Activated naive CD4-positive, alpha-beta T cell treated with anti-CD3 and anti-CD28 coated beads, Interleukin-2, amount 50 U/mL, for 24 hours (primary cell): ENCODE measurements around the gene SLC25A19.
A peak's percentile ranks its signal among the peaks of the same experiment; 100 is the strongest.
"Not testable (repeated sequence)": the region's sequence is repeated elsewhere in the genome, so short reads cannot be mapped to it uniquely, and the experiment has no call there.

ENCODE experiments used
- H3K27ac Mint-ChIP-seq: one replicate; pipeline ENCODE4 v1.8.0; 2021; ENCODE audit warnings: mild to moderate bottlenecking, mixed read lengths
- H3K27me3 Mint-ChIP-seq: one replicate; pipeline ENCODE4 v1.8.0; 2021; ENCODE audit warnings: mixed read lengths
- H3K36me3 Mint-ChIP-seq: one replicate; pipeline ENCODE4 v1.8.0; 2021; ENCODE audit warnings: mixed read lengths
- H3K4me1 Mint-ChIP-seq: one replicate; pipeline ENCODE4 v1.8.0; 2021; ENCODE audit warnings: mixed read lengths
- H3K4me3 Mint-ChIP-seq: one replicate; pipeline ENCODE4 v1.8.0; 2021; ENCODE audit warnings: mild to moderate bottlenecking, mixed read lengths
- H3K9me3 Mint-ChIP-seq: one replicate; pipeline ENCODE4 v1.8.0; 2021; ENCODE audit warnings: mixed read lengths

Gene SLC25A19

DNA sequence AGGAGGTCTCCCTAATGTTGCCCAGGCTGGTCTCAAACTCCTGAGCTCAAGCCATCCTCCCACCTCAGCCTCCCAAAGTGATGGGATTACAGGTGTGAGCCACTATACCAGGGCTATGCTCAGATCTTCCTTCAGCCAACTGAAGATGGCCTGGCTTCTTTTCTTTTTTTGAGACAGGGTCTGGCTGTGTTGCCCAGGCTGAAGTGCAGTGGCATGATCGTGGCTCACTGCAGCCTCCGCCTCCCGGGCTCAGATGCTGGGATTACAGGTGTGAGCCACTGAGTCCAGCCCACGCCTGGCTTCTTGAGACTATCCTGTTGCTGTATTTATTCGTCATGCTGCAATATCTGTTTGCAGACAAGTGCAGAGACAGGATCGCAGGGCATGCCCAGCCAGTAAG is 4.1 kb downstream of the SLC25A19 start:
- Mint-ChIP-seq H3K27me3 (no peaks in the 10 kb centered on the region), H3K9me3 (no peaks in the 10 kb centered on the region), H3K4me3 (no peak overlapping the region), H3K4me1 (peaks cover 11% of the 10 kb centered on the region), H3K36me3 (peaks cover 11% of the 10 kb centered on the region), H3K27ac (no peak overlapping the region)

DNA sequence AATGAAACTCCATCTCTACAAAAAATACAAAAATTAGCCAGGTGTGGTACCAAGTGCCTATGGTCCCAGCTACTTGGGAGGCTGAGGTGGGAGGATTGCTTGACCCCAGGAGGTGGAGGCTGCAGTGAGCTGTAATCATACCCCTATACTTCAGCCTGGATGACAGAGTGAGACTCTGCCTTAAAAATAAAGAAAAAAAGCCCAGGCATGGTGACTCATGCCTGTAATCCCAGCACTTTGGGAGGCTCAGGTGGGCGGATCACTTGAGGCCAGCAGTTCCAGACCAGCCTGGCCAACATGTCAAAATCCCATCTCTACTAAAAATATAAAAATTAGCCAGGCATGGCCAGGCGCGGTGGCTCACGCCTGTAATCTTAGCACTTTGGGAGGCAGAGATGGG is 9.0 kb downstream of the SLC25A19 start:
- H3K36me3 Mint-ChIP-seq, H3K4me1 Mint-ChIP-seq, H3K9me3 Mint-ChIP-seq, H3K27ac Mint-ChIP-seq, H3K27me3 Mint-ChIP-seq, H3K4me3 Mint-ChIP-seq: not testable (repeated sequence)

DNA sequence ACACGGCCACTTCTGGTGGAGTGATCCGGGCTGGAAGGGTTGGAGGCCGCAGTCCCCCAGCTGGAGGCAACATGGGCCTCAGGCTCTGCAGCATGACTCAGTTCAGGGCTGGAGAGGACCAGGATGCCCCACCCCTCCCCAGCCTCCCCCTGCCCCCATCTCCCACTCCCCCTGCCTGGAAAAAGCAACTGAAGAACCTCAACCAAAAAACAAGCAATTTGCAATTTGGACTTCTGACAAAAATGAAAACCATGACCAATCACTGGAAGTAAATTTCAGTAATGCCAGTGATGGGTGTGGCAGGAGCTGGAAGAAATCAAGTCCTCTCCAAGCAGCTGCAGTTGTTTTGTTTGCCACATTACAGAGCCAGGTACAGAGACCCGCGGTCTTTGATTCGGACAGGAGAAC is 11.6 kb downstream of the SLC25A19 start:
- peaks cover 14% of the 10 kb centered on the region for H3K4me1 Mint-ChIP-seq
- H3K36me3 Mint-ChIP-seq: peaks cover 9% of the 10 kb centered on the region
- no peak overlapping the region for H3K4me3 Mint-ChIP-seq

DNA sequence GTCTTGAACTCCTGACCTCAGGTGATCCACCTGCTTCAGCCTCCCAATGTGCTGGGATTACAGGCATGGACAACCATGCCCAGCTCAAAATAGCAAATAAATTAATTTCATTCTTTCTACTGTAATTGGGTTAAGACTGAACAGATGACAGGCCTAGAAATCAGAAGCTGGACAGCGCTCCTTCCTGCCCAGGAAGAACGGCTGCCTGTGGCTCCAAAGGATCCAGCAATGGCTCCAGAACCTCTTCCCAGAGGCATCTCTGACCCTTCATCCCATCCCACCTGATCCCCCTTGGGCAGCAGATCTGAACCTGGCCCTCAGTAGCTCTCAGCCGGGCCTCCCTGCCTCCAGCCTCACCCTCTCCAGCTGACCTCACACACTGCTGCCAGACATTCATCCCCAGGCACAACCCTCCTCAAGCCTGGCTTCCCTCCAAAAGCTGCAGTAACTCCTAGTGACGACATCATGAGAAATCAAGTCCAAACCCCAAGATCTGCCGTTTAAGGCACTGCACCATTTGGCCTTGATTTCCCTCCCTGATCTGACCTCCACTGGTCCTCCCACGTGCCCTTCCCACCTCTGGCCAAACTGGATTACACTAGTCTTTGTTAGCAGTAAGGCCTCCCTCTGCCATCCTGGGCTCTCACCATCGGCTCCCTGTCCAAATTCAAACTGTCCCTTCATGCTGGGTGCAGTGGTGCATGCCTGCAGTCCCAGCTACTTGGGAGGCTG is 15.1 kb downstream of the SLC25A19 start:
- H3K4me1 Mint-ChIP-seq: peaks cover 32% of the 10 kb centered on the region
- H3K27ac Mint-ChIP-seq: no peak overlapping the region
- peak overlapping the region; percentile 11 for H3K4me3 Mint-ChIP-seq
- H3K27me3 Mint-ChIP-seq: no peaks in the 10 kb centered on the region
- H3K36me3 Mint-ChIP-seq: peaks cover 7% of the 10 kb centered on the region
- H3K9me3 Mint-ChIP-seq: no peaks in the 10 kb centered on the region

More for the DNA sequence above, 11.6 kb downstream of the SLC25A19 start:
- Mint-ChIP-seq H3K27me3 (no peaks in the 10 kb centered on the region), H3K9me3 (no peaks in the 10 kb centered on the region), H3K27ac (no peak overlapping the region)

DNA sequence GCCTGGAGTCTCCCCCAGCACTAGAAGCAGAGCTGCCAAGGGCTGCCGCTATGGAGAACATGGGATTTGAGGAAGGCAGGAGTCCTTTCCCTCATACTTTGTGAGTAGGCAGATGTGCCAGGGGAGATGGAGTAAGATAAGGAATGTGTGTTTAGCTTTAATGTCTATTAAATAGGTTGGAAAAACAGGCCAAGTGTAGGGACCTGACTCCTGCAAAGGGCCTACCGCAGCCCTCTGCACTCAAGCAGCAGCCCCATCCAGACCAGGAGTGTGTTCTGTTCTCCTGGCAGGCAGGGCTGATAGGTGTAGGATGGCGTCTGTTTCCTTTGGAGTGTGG is 16.4 kb downstream of the SLC25A19 start:
- peak overlapping the region; percentile 90 for H3K4me3 Mint-ChIP-seq
- H3K9me3 Mint-ChIP-seq: no peaks in the 10 kb centered on the region
- H3K27me3 Mint-ChIP-seq: no peaks in the 10 kb centered on the region
- peak overlapping the region; percentile 70 for H3K27ac Mint-ChIP-seq
- H3K36me3 Mint-ChIP-seq: peaks cover 7% of the 10 kb centered on the region
- H3K4me1 Mint-ChIP-seq: peaks cover 40% of the 10 kb centered on the region

DNA sequence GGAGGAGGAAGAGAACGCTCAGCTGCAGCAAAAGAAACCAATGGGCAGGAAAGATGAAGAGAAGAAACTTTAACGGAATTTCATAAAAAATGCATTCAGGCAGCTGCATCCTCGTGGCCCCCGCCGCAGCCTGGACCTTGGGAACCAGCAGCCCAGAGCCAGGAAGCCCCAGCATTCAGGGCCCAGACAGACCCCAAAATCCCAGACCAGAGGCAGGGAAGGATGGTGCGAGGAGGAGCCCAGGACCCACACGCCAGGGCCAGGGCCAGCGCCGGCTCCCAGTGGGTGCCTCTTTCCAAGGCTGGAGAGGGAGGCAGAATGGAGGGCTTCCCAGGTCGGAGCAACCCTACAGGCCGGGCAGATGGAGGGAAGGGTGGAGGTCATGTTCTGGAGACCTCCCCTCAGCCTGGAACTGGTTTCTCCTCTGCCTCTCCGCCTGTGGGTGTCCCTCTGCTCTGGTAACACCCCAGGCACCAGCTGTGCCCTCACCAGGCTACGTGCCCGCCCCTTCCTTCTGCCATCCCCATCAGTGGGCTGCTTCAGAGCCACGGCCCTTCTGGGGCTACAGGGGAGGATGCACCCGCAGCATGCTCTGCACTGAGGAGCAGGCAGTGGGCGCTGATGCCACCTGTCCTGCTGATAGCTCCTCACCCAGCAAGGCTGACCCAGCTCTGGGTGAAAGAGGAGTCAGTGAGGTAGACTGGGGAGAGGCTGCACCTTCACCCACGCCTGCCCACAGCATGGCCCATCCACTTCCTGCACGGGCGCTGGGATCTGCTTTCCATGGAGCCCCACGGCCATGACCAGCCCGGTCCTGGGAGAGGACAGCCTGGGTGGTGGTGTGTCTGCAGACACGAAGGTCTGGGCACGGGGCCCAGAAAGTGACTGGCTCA is 17.0 kb downstream of the SLC25A19 start:
- Mint-ChIP-seq H3K4me1 (peaks cover 41% of the 10 kb centered on the region), H3K27me3 (no peaks in the 10 kb centered on the region), H3K36me3 (peaks cover 7% of the 10 kb centered on the region), H3K27ac (peak overlapping the region; percentile 94), H3K9me3 (no peaks in the 10 kb centered on the region), H3K4me3 (peak overlapping the region; percentile 90)

DNA sequence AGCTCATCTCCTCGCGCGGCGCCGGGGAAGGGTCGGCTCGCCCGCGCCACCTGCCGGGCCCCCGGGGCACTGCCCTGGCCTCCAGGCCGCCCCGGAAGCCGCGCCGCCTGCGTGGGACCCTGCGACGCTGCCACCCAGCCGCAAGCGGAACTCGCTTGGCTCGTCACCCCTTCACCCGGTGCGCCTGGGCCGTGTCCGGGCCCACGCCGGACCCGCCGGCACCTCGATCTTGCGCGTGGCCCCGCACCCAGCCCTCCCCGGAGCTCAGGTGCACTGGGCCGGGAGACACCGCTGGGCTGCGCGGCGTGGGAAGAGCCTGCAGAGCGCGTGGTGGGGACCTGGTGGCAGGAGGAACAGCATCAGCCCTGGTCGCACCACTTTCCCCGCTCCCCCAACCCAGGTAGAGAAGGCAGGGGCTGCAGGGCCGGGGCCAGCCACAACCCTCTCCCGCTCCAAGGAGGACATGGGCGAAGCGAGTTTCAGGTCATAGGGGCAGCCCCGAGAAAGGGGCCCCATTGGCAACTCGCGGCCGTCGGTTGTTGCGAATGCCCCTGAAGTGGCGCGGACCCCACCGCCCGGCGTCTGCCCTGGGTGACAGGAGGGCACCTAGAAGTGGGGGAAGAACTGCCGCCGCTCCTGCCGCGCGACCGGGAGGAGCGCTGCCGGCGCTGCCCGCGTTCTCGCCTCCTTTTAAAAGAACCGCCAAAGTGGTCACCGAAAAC is 17.8 kb downstream of the SLC25A19 start:
- Mint-ChIP-seq H3K4me3 (peak overlapping the region; percentile 90), H3K36me3 (peaks cover 9% of the 10 kb centered on the region), H3K27ac (peak overlapping the region; percentile 94), H3K4me1 (peaks cover 41% of the 10 kb centered on the region), H3K27me3 (no peaks in the 10 kb centered on the region), H3K9me3 (no peaks in the 10 kb centered on the region)

DNA sequence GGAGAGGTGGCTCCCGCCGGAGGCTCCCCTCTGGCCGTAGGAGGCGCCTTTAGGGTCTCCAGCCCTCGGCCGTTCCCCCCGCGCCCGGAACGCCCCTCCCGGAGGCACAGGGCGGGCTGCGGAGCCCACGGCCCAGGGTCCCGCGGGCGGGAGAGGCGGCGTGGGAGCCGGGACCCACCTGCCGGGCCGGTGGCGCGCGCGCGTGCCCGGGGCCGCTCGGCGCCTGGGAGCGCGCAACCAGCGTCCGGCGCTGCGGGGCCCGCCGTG is 18.3 kb downstream of the SLC25A19 start, which contains the start of gene MIF4GD:
Gene MIF4GD (minus strand): TSS at position 266 of the 267 bp plus-strand sequence. CDS start 1,036 bp downstream, outside the sequence.
- H3K27me3 Mint-ChIP-seq: no peaks in the 10 kb centered on the region
- peak within 1 kb of the TSS; percentile 94 for H3K27ac Mint-ChIP-seq
- no peaks in the 10 kb centered on the region for H3K9me3 Mint-ChIP-seq
- H3K4me1 Mint-ChIP-seq: peaks cover 41% of the 10 kb centered on the region
- peak within 1 kb of the TSS; percentile 90 for H3K4me3 Mint-ChIP-seq
- H3K36me3 Mint-ChIP-seq: peaks cover 9% of the 10 kb centered on the region

DNA sequence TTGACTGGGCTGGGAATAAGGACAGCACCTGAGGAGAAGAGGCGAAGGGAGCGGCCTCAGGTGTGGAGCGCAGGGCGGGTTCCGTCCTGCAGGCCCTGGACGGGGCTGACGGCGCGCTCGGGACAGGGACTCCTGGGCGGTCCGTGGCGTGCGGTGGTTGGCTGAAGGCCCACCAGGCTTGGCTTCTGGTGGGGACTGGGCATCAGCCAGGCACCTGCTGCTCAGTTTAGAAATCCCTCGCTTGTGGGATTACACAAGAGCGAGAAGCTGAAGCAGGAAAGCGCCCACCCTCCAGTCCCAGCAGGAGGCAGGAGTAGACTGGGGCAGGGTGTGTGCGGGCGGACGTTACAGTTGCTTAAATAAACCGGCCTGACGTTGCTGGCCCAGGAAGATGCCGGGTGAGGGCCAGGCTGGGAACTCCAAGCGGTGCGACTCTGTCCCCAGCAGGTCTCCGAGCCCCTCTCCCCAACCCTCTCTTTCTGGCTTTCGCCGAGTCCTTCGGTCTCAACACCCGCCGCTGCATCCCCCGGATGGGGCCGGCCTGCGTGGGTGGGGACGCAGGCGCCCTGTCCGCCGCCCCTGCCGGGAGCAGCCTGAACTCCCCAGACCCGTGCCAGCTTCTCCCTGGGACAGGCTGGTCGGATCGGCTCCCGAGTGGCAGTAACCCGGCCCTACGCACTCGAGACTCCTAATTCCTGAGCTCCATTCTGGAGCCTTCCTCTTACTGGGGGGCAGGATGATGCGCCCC is 18.8 kb downstream of the SLC25A19 start:
- H3K27me3 Mint-ChIP-seq: no peaks in the 10 kb centered on the region
- peak overlapping the region; percentile 92 for H3K27ac Mint-ChIP-seq
- no peaks in the 10 kb centered on the region for H3K9me3 Mint-ChIP-seq
- peaks cover 9% of the 10 kb centered on the region for H3K36me3 Mint-ChIP-seq
- H3K4me1 Mint-ChIP-seq: peaks cover 41% of the 10 kb centered on the region
- H3K4me3 Mint-ChIP-seq: peak overlapping the region; percentile 84

DNA sequence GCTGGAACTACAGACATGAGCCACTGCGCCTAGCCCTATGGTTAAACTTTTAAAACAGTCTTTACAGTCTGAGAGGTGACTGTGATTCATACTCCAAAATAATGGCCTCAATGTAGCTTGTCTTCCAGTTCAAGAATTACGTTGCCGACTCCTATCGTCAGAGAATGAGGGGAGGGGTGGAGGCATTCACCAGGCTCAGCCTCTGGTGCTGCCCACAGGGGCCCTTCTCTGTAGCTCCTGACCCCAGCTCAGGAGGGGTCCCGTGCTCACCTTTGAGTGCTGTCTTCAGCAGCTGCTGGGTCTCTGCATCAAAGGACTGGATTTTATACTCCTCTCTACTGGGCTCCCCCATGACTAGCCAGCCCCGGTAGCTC is 19.4 kb downstream of the SLC25A19 start:
- Mint-ChIP-seq H3K4me1 (peaks cover 41% of the 10 kb centered on the region), H3K27me3 (no peaks in the 10 kb centered on the region), H3K27ac (peak overlapping the region; percentile 92), H3K36me3 (peaks cover 9% of the 10 kb centered on the region), H3K4me3 (peak overlapping the region; percentile 84), H3K9me3 (no peaks in the 10 kb centered on the region)

DNA sequence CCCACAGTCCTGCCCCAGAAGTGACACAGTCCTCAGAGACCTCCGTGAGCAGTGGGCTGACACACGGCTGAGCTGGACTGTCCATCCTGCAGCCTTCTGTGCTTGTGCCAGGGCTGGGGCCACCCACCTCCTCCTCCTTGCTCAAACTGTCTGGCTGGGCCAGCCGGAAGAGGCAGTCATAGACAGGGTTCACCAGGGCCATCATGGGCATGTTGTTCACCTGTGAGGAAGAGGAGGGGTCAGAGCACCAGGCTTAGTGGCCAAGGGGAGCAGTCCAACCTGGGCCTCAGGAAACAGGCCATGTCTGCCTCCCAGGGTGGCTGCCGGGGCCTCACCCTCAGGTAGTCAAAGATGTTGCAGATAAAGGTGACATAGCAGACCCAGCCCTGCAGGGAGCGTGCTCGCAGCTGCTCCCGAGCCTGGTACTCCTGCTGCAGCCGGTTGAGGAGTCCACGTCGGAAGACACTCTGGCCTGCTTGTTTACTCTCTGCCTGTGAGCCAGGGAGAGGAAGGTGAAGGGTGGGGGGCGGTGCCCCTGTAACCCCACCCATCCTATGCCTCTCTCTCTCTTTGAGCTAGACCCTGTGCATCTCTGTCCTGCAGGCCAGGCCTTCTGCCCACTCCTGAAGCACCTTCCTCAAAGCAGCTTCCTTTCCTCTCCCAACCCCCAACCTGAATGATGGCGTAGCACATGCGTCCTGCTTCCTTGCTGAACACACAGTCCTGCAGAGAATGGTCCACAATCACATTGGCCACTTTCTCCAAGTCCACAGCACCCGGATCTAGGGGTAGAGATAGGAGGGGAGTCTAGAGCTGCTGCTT is 21.6 kb downstream of the SLC25A19 start:
- H3K9me3 Mint-ChIP-seq: no peaks in the 10 kb centered on the region
- peak overlapping the region; percentile 63 for H3K27ac Mint-ChIP-seq
- H3K4me3 Mint-ChIP-seq: no peak overlapping the region
- peaks cover 27% of the 10 kb centered on the region for H3K4me1 Mint-ChIP-seq
- H3K27me3 Mint-ChIP-seq: no peaks in the 10 kb centered on the region
- H3K36me3 Mint-ChIP-seq: peaks cover 4% of the 10 kb centered on the region

DNA sequence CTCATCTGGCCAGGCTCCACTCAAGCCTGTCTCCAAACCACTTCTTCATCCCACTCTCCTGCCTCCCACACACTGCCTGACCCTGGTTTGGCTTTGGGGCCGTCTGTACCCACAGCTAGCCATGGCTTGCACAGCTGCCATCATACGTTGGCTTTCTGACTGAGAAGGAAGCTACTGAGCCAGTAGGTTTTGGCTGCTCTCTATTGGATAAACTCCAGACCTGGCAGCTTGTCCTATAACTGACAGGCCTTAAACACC is 22.2 kb downstream of the SLC25A19 start:
- H3K4me3 Mint-ChIP-seq: no peak overlapping the region
- peaks cover 27% of the 10 kb centered on the region for H3K4me1 Mint-ChIP-seq
- no peaks in the 10 kb centered on the region for H3K27me3 Mint-ChIP-seq
- peaks cover 8% of the 10 kb centered on the region for H3K36me3 Mint-ChIP-seq
- H3K27ac Mint-ChIP-seq: peak overlapping the region; percentile 79
- H3K9me3 Mint-ChIP-seq: no peaks in the 10 kb centered on the region

DNA sequence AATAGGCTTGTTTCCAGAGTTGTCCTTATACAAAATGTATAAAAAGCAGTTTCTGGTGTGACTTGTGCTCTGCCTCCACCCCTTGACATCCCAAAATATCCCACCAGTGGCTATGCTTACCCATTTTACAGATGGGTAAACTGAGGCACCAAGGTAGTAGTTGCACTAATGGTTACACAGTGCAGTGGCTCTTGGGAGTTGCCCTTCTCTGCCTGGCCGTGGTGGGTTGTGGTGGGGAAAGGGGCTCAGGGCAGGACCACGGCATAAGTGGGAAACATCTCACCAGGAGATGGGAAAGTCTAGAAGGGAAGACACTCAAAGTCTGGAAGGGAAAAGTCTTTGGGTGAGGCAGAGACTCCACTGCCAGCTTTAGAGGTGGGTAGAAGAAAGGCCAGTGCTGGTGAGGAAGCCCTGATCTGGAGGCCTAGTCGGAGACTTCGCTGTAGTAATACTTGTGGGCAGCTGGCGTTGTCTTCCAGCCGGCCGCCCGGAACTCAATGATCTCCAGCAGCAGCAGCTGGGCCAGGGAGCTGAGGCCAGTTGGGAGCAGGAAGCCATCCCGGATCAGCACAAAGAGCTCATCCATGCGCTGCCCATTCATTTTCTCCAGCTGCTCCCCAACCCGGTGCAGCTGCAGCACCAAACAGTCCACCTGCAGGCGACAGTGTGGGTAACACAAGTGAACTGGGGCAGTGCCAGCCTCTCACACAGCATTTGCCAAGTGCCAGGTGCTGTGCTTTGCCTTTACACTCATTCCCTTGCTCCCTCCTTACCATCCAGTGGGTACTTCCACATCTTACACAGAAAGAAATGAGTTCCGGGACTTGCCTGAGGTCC is 22.7 kb downstream of the SLC25A19 start:
- H3K36me3 Mint-ChIP-seq: peaks cover 6% of the 10 kb centered on the region
- peak overlapping the region; percentile 79 for H3K27ac Mint-ChIP-seq
- no peak overlapping the region for H3K4me3 Mint-ChIP-seq
- no peaks in the 10 kb centered on the region for H3K27me3 Mint-ChIP-seq
- H3K4me1 Mint-ChIP-seq: peaks cover 22% of the 10 kb centered on the region
- H3K9me3 Mint-ChIP-seq: no peaks in the 10 kb centered on the region

DNA sequence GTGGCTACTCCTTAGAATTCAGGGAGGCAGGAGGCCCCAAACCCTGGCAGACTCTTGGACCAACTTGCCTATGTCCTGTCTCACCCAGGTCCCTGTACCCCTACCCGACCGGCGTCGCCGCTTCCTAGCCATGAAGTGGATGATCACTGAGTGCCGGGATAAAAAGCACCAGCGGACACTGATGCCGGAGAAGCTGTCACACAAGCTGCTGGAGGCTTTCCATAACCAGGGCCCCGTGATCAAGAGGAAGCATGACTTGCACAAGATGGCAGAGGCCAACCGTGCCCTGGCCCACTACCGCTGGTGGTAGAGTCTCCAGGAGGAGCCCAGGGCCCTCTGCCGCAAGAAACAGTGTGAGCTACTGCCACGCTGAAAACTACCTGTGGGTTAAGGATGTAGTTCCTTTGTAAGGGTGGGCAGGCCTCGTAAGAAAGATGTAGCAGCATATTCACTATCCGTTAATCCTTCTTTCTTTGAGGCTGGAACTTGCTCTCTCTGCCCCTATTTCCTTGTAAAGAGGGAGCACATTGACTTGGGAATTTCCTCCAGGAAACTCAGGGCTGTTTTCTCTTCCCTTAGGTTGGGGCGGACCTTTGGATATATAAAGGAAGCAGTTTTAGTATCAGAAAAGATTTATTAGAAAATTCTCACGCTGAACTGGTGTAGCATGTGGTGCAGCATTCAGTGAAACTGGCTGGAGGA is 23.5 kb downstream of the SLC25A19 start:
- peaks cover 22% of the 10 kb centered on the region for H3K4me1 Mint-ChIP-seq

More for the DNA sequence above, 23.5 kb downstream of the SLC25A19 start:
- no peaks in the 10 kb centered on the region for H3K27me3 Mint-ChIP-seq
- no peaks in the 10 kb centered on the region for H3K9me3 Mint-ChIP-seq
- no peak overlapping the region for H3K27ac Mint-ChIP-seq
- H3K4me3 Mint-ChIP-seq: no peak overlapping the region
- H3K36me3 Mint-ChIP-seq: peaks cover 7% of the 10 kb centered on the region
